HepG2 (cell line): ENCODE data around the gene CAD. TPM values are rescaled to one million over a fixed set of nuclear protein-coding genes. Genes with fewer than 3 reads are reported as not detected.
A peak's percentile ranks its signal among the peaks of the same experiment; 100 is the strongest.

Experiments used
- ATF1 ChIP-seq: IDR thresholded peaks from 2 replicates; pipeline ENCODE4 v1.6.1; 2016; ENCODE audit warnings: mild to moderate bottlenecking, control low read depth
- CREB1 ChIP-seq, 2 experiments: fragments of 450-650 bp in 1 of 2; IDR thresholded peaks; 2 replicates each; pipeline ENCODE4 v1.6.1; 2016 to 2017; ENCODE audit warnings: control low read depth in 1 of 2, mild to moderate bottlenecking in 1 of 2, missing compliant biosample characterization in 1 of 2, missing genetic modification characterization in 1 of 2
- HOXA5 ChIP-seq: sonication (generic); formaldehyde crosslinking; IDR thresholded peaks from 2 replicates; pipeline ENCODE4 v1.4.0; 2020; ENCODE audit warnings: missing genetic modification reagents
- KDM4B ChIP-seq: sonication (generic); formaldehyde crosslinking; IDR thresholded peaks from 2 replicates; pipeline ENCODE4 v1.4.0; 2020; ENCODE audit warnings: missing genetic modification reagents
- MXD4 ChIP-seq: IDR thresholded peaks from 2 replicates; pipeline ENCODE4 v1.6.1; 2016; ENCODE audit warnings: mild to moderate bottlenecking, missing biosample characterization, missing genetic modification reagents
- PCBP1 ChIP-seq: fragments of 200-400 bp; formaldehyde crosslinking; IDR thresholded peaks from 2 replicates; pipeline ENCODE4 v1.6.1; 2017; ENCODE audit warnings: mild to moderate bottlenecking, low read depth, low read length, borderline replicate concordance
- RXRA ChIP-seq: sonication (generic); formaldehyde crosslinking; IDR thresholded peaks from 2 replicates; pipeline ENCODE4 v1.5.1; 2020; ENCODE audit warnings: missing genetic modification reagents
- ZFP90 ChIP-seq: sonication (generic); formaldehyde crosslinking; IDR thresholded peaks from 2 replicates; pipeline ENCODE4 v1.8.0; 2022; ENCODE audit warnings: missing genetic modification reagents, mild to moderate bottlenecking, inconsistent platforms, borderline replicate concordance
- ZNF143 ChIP-seq: sonication (generic); formaldehyde crosslinking; IDR thresholded peaks from 2 replicates; pipeline ENCODE4 v1.4.0; 2020; ENCODE audit warnings: missing genetic modification reagents
- ZNF30 ChIP-seq: sonication (generic); formaldehyde crosslinking; IDR thresholded peaks from 2 replicates; pipeline ENCODE4 v1.5.0; 2020; ENCODE audit warnings: mild to moderate bottlenecking, missing genetic modification reagents
- ZNF567 ChIP-seq: sonication (generic); formaldehyde crosslinking; IDR thresholded peaks from 2 replicates; pipeline ENCODE4 v1.8.1; 2023; ENCODE audit warnings: mild to moderate bottlenecking, missing genetic modification reagents, borderline replicate concordance
- ZNF615 ChIP-seq: sonication (generic); formaldehyde crosslinking; IDR thresholded peaks from 2 replicates; pipeline ENCODE4 v1.5.0; 2020; ENCODE audit warnings: mild to moderate bottlenecking, missing genetic modification reagents, borderline replicate concordance
- ZNF7 ChIP-seq: IDR thresholded peaks from 2 replicates; pipeline ENCODE4 v1.6.1; 2016; ENCODE audit warnings: missing biosample characterization, missing genetic modification reagents
- ZSCAN12 ChIP-seq: sonication (generic); formaldehyde crosslinking; IDR thresholded peaks from 2 replicates; pipeline ENCODE4 v1.9.0; 2021; ENCODE audit warnings: mild to moderate bottlenecking, missing genetic modification reagents
- polyA plus RNA-seq, 8 experiments: library from polyadenylated mRNA; depleted of rRNA in 3 of 8; stranded (reverse) in 7 of 8; unstranded in 1 of 8; fragments of >200 nt; fragmentation: Illumina TruSeq in 4 of 8; extraction: Trizol in 4 of 8; gene quantifications; 2 replicates each; pipeline versions ENCODE4 v1.2.1 to v1.2.3, GENCODE V29; 2011 to 2016; ENCODE audit warnings: low read depth in 4 of 8, missing spikeins in 1 of 8, mixed read lengths in 1 of 8; ENCODE audit not compliant: insufficient read depth in 1 of 8
- total RNA-seq, 5 experiments: library from RNA; depleted of rRNA; stranded (reverse); fragments of >200 nt; fragmentation: Illumina TruSeq; extraction: Trizol; gene quantifications; 2 replicates each; pipeline ENCODE4 v1.2.3, GENCODE V29; 2016; ENCODE audit warnings: low read depth in 1 of 5
- TF ChIP-seq, protein P1 (sequence below), 2 experiments: IDR thresholded peaks; 2 replicates each; pipeline ENCODE4 v1.6.1; 2011 to 2012; ENCODE audit warnings: low read length in 2 of 2, borderline replicate concordance in 1 of 2, low read depth in 1 of 2, mild to moderate bottlenecking in 1 of 2, moderate library complexity in 1 of 2
- TF ChIP-seq, protein P2 (sequence below): IDR thresholded peaks from 2 replicates; pipeline ENCODE4 v1.6.1; 2016
- TF ChIP-seq, protein P3 (sequence below): sonication (generic); formaldehyde crosslinking; IDR thresholded peaks from 2 replicates; pipeline ENCODE4 v1.4.0; 2020; ENCODE audit warnings: missing genetic modification reagents
- TF ChIP-seq, protein P4 (sequence below): IDR thresholded peaks from 2 replicates; pipeline ENCODE4 v1.6.1; 2012; ENCODE audit warnings: inconsistent platforms
- TF ChIP-seq, protein P5 (sequence below): sonication (generic); formaldehyde crosslinking; IDR thresholded peaks from 2 replicates; pipeline ENCODE4 v1.5.0; 2020; ENCODE audit warnings: missing genetic modification reagents

Gene CAD
- total and polyA plus RNA-seq, 2 of the 13 experiments (the other 11 are each of a cell fraction or from before 2014, with no cell fraction given) = 21.7 to 37.0 TPM

DNA sequence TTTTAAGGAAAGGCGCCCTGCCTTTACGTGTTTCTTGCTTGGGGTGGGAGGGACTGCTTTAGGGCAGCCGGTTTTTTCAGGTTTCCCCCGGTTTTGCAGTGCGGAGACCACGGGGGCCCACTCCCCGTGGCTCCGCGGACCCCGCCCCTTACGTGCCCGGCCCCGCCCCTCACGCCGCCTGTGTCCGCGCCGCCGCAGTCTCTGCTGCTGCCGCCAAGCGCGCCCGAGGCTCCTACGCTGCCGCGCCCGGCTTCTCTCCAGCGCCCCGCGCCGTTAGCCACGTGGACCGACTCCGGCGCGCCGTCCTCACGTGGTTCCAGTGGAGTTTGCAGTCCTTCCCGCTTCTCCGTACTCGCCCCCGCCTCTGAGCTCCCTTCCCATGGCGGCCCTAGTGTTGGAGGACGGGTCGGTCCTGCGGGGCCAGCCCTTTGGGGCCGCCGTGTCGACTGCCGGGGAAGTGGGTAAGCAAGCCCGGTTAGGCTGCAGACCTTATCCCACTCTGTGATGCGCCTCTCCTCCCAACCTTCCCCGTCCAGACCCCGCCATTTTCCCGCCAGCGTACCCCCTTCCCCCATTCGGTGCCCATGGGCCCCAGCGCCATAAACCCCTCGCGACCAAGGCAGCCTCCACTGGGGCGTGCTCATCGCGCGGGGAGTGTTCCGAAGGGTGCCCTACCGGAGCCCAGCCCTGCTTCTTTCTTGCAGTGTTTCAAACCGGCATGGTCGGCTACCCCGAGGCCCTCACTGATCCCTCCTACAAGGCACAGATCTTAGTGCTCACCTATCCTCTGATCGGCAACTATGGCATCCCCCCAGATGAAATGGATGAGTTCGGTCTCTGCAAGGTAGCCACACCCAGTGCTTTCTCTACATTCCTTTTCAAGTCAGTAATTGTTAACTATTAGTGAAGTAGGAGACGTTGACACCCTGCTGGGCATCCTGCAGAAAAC, at the start of gene CAD (continued):
- no peak for TF ChIP-seq ZNF567
- TF ChIP-seq ZFP90 (CRISPR knock-in tag) = peak; percentile 72; the same call in 1 of the 2 replicates
- TF ChIP-seq, protein P1, sequence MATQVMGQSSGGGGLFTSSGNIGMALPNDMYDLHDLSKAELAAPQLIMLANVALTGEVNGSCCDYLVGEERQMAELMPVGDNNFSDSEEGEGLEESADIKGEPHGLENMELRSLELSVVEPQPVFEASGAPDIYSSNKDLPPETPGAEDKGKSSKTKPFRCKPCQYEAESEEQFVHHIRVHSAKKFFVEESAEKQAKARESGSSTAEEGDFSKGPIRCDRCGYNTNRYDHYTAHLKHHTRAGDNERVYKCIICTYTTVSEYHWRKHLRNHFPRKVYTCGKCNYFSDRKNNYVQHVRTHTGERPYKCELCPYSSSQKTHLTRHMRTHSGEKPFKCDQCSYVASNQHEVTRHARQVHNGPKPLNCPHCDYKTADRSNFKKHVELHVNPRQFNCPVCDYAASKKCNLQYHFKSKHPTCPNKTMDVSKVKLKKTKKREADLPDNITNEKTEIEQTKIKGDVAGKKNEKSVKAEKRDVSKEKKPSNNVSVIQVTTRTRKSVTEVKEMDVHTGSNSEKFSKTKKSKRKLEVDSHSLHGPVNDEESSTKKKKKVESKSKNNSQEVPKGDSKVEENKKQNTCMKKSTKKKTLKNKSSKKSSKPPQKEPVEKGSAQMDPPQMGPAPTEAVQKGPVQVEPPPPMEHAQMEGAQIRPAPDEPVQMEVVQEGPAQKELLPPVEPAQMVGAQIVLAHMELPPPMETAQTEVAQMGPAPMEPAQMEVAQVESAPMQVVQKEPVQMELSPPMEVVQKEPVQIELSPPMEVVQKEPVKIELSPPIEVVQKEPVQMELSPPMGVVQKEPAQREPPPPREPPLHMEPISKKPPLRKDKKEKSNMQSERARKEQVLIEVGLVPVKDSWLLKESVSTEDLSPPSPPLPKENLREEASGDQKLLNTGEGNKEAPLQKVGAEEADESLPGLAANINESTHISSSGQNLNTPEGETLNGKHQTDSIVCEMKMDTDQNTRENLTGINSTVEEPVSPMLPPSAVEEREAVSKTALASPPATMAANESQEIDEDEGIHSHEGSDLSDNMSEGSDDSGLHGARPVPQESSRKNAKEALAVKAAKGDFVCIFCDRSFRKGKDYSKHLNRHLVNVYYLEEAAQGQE (IDR thresholded peaks at IDR 0.05; ENCODE audit: borderline replicate concordance in 1 of 2, low read depth in 1 of 2, low read length in 2 of 2) = no peak
- 0 out of 2 replicates have a peak, but pooled peaks have one; percentile 31 for TF ChIP-seq HOXA5 (CRISPR knock-in tag)
- peak; percentile 73 for TF ChIP-seq RXRA (CRISPR knock-in tag)
- no peak for TF ChIP-seq ZNF615
- TF ChIP-seq MXD4 (CRISPR knock-in tag) = peak; percentile 84
- TF ChIP-seq PCBP1 = no peak
- TF ChIP-seq, protein P2, sequence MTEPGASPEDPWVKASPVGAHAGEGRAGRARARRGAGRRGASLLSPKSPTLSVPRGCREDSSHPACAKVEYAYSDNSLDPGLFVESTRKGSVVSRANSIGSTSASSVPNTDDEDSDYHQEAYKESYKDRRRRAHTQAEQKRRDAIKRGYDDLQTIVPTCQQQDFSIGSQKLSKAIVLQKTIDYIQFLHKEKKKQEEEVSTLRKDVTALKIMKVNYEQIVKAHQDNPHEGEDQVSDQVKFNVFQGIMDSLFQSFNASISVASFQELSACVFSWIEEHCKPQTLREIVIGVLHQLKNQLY (CRISPR knock-in tag) = 0 out of 2 replicates have a peak, but pooled peaks have one; percentile 26
- no peak for TF ChIP-seq ZNF7 (CRISPR knock-in tag)
- TF ChIP-seq, protein P3, sequence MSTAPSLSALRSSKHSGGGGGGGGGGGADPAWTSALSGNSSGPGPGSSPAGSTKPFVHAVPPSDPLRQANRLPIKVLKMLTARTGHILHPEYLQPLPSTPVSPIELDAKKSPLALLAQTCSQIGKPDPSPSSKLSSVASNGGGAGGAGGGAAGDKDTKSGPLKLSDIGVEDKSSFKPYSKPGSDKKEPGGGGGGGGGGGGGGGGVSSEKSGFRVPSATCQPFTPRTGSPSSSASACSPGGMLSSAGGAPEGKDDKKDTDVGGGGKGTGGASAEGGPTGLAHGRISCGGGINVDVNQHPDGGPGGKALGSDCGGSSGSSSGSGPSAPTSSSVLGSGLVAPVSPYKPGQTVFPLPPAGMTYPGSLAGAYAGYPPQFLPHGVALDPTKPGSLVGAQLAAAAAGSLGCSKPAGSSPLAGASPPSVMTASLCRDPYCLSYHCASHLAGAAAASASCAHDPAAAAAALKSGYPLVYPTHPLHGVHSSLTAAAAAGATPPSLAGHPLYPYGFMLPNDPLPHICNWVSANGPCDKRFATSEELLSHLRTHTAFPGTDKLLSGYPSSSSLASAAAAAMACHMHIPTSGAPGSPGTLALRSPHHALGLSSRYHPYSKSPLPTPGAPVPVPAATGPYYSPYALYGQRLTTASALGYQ (CRISPR knock-in tag) = peak; percentile 31; the same call in 1 of the 2 replicates
- peak; percentile 54; the same call in 1 of the 2 replicates for TF ChIP-seq ZNF143 (CRISPR knock-in tag)
- TF ChIP-seq ZSCAN12 (CRISPR knock-in tag) = 0 out of 2 replicates have a peak, but pooled peaks have one; percentile 34
- TF ChIP-seq ATF1 (CRISPR knock-in tag) = no peak
- TF ChIP-seq CREB1 (IDR thresholded peaks at IDR 0.05) = no peak
- no peak for TF ChIP-seq CREB1 (CRISPR knock-in tag; IDR thresholded peaks at IDR 0.05)
- TF ChIP-seq, protein P4, sequence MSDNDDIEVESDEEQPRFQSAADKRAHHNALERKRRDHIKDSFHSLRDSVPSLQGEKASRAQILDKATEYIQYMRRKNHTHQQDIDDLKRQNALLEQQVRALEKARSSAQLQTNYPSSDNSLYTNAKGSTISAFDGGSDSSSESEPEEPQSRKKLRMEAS = peak; percentile 99
- TF ChIP-seq, protein P5, sequence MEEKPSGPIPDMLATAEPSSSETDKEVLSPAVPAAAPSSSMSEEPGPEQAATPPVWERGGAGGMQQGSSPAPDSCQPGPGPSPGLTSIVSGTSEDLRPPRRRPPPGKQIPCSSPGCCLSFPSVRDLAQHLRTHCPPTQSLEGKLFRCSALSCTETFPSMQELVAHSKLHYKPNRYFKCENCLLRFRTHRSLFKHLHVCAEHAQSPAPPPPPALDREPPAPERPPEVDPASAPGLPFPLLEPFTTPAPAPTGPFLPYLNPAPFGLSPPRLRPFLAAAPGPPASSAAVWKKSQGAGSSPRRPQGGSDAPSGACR (CRISPR knock-in tag) = no peak
- no peak for TF ChIP-seq KDM4B (CRISPR knock-in tag)
- TF ChIP-seq ZNF30 = 0 out of 2 replicates have a peak, but pooled peaks have one; percentile 56
